Measurements from ENCODE around the gene HSPB2.
"Not testable (repeated sequence)": the region's sequence is repeated elsewhere in the genome, so short reads cannot be mapped to it uniquely, and the experiment has no call there.

The HSPB2 gene

GRCh38 chr11:111912535-111912934, at the start of gene HSPB2:
HSPB2 (plus strand) TSS chr11:111912734; CDS start chr11:111912830, 96 bp downstream.
- no peak for TF ChIP-seq POLR2A (IDR thresholded peaks at IDR 0.05; ENCODE audit: low read depth, low read length)
- no peak for DNase-seq (ENCODE audit: insufficient read length, low spot score)
- FAIRE-seq = no peak

- no peak for FAIRE-seq
- no peak for TF ChIP-seq POLR2A (IDR thresholded peaks at IDR 0.05; ENCODE audit: low read depth, low read length)
- DNase-seq (ENCODE audit: insufficient read length, low spot score) = no peak
Measured at GRCh38 chr11:111870113-111870512, 42.4 kb upstream of the HSPB2 start.

DNA sequence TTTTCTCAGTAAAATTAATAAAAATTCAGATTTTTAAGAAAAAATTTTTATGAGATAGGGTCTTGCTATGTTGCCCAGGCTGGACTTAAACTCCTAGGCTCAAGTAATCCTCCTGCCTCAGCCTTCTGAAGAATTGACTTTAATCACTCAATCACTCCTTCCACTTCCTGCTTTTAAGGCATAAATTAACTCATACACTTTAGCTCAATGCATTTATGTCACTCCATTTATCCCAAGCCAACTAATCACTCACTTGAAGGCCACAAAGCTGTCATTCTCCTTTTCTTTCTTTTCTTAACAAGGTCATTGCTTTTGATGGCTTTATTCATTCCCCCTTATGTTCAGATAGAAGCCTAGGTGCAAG, 42.0 kb upstream of the HSPB2 start:
- FAIRE-seq (no peak), DNase-seq (ENCODE audit: insufficient read length, low spot score) (no peak)
- TF ChIP-seq POLR2A (IDR thresholded peaks at IDR 0.05; ENCODE audit: low read depth, low read length) = no peak

GRCh38 chr11:111870886-111871692, 41.4 kb upstream of the HSPB2 start, which contains the start of gene ALG9:
ALG9 (minus strand) TSS chr11:111871581; CDS start chr11:111871482, 99 bp downstream.
- no peak for FAIRE-seq
- peak; percentile 43 for TF ChIP-seq POLR2A (IDR thresholded peaks at IDR 0.05; ENCODE audit: low read depth, low read length)
- DNase-seq (ENCODE audit: insufficient read length, low spot score) = peak; percentile 38

DNA sequence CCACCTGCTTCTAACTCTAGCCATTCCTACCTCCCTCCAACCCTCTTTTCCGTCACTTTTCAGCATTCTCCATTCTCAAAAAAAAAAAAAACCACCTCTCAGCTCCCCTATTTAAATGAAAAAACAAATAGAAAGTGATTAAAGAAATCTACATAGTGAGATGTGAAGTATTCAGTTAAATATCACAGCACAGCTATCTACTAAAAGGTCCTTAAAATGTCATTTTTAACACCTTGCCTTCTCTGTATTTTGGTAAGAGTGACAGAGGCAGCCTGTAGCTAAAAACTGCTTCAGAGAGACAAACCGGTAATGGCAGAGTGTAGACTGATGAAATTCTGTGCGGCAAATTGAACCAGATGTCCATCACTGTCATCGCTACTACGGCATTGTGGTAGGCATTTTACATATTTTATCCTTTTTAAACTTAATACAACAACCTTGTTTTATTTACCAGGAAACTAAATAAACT, 40.8 kb upstream of the HSPB2 start:
- TF ChIP-seq POLR2A (IDR thresholded peaks at IDR 0.05; ENCODE audit: low read depth, low read length) = no peak
- DNase-seq (ENCODE audit: insufficient read length, low spot score) (no peak), FAIRE-seq (no peak)

- no peak for TF ChIP-seq POLR2A (IDR thresholded peaks at IDR 0.05; ENCODE audit: low read depth, low read length)
- FAIRE-seq (peak; percentile 27), DNase-seq (ENCODE audit: insufficient read length, low spot score) (peak; percentile 3)
Measured at GRCh38 chr11:111878385-111878848, 34.1 kb upstream of the HSPB2 start.

DNA sequence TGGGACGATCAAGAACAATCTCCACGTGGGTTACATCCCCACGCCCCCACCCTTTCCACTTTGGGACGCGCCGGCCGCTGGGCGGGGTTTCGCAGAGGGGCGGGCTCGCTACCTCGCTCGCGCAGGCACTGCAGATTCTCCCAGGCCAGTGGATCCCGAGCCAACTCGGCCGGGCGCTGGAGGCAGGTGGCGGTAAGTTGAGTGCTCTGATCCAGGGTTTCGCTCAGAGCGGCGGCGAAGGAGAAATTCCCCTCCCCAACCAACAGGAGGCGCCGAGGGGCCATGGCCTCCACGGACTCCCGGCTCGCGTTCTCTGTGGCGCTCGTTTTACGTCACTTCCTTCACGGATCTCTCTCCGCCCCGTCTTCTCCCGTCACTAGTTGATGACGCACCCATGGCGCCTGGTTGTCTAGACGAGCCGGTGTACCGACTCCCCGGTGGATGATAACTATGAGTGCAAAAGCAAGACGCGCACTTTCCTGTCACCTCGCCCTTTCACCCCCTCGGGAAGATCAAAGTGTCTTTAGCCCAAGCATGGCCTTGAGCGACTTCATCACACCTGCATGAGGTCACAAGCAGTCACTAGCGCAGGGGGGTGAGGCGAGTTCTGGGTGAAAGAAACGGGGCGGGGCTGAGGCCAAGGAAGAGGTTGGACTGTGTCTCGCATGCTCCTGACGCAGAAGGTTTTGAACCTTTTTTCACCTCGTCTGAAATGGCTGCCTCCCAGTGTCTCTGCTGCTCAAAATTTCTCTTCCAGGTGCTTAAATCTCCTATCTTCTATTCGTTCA, 33.5 kb upstream of the HSPB2 start, which contains the start of the genes CFAP68 and FDXACB1:
CFAP68 (plus strand) TSS at position 693 of the 788 bp plus-strand sequence; CDS start at position 713, 20 bp downstream.
FDXACB1 (minus strand) TSS at position 317 of the 788 bp plus-strand sequence; CDS start at position 284, 33 bp downstream.
- TF ChIP-seq POLR2A (IDR thresholded peaks at IDR 0.05; ENCODE audit: low read depth, low read length) = peak; percentile 33; the same call in 1 of the 2 replicates
- peak; percentile 70 for DNase-seq (ENCODE audit: insufficient read length, low spot score)
- FAIRE-seq = peak; percentile 91

DNA sequence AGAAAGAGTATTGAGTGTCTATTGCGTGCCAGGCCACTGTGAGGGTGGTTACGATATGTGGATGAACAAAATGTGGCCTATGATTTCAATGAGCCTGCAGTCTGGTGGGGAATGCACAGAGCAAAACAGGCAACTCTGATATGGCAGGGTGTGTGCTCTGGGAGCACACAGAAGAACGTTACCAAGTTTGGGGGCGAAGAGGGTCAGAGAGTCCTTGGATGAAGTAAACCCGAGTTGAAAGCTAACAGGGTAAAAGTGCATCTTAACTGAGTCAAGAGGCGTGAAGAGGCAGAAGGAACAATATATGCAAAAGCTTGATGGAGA, 32.9 kb upstream of the HSPB2 start:
- no peak for FAIRE-seq
- no peak for TF ChIP-seq POLR2A (IDR thresholded peaks at IDR 0.05; ENCODE audit: low read depth, low read length)
- DNase-seq (ENCODE audit: insufficient read length, low spot score) = no peak

DNA sequence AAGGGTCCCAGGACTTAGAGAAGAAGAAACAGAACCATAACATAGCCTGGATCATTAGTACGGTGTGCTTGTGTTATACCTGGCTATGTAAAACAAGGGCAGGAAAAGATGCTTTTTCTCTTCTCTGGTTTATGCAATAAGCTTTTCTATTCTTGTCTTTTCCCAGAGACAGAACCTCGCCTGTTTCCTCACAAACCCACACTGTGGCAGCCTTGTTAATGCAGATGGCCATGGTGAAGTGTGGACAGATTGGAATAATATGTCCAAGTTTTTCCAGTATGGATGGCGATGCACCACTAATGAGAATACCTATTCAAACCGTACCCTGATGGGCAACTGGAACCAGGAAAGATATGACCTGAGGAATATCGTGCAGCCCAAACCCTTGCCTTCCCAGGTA, 30.3 kb upstream of the HSPB2 start:
- FAIRE-seq = no peak
- no peak for TF ChIP-seq POLR2A (IDR thresholded peaks at IDR 0.05; ENCODE audit: low read depth, low read length)
- DNase-seq (ENCODE audit: insufficient read length, low spot score) = no peak

DNA sequence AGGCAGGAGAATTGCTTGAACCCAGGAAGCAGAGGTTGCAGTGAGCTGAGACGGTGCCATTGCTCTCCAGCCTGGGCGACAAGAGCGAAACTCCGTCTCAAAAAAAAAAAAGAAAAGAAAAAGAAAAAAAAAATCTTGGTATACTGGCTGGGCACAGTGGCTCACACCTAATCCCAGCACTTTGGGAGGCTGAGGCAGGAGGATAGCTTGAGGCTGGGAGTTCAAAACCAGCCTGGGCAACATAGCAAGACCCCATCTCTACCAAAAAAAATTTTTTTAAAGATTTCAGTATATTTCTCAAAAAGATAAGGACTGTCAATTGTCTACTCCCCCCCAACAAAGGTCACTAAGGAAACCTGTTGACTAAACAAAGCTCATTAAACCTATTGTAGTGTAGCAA, 27.5 kb upstream of the HSPB2 start:
- DNase-seq (ENCODE audit: insufficient read length, low spot score); FAIRE-seq: not testable (repeated sequence)

DNA sequence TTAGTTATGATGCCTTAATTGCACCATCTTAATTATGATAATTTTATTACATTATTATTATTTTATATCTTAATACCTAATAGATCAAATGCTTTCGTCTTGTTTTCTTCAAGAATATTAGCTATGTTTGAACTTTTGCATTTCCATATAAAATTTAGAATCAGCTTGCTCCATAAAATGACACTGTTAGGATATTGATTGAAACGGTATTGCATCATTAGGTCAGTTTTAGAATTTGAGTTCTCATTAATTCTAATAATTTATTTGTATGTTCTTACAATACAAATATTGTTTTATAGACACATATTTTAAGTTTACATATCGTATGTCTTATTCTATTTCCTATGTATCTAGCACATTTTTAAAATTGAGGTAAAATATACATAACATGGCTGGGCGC, 26.5 kb upstream of the HSPB2 start:
- no peak for TF ChIP-seq POLR2A (IDR thresholded peaks at IDR 0.05; ENCODE audit: low read depth, low read length)

DNA sequence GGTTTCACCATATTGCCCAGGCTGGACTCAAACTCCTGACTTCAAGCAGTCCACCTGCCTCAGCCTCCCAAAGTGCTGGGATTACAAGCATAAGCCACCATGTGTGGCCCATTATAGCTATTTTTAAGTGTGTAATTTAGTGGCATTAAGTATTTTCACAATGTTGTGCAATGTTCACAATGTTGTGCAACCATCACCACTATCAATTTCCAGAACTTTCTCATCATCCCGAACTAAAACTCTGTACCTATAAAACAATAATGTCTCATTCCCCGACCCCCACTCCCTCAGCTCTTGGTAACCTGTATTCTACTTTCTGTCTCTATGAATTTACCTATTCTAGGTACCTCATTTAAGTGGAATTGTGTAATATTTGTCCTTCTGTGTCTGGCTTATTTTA, 25.7 kb upstream of the HSPB2 start:
- no peak for DNase-seq (ENCODE audit: insufficient read length, low spot score)
- no peak for TF ChIP-seq POLR2A (IDR thresholded peaks at IDR 0.05; ENCODE audit: low read depth, low read length)
- no peak for FAIRE-seq

More for the DNA sequence above, 26.5 kb upstream of the HSPB2 start:
- FAIRE-seq (no peak), DNase-seq (ENCODE audit: insufficient read length, low spot score) (no peak)

DNA sequence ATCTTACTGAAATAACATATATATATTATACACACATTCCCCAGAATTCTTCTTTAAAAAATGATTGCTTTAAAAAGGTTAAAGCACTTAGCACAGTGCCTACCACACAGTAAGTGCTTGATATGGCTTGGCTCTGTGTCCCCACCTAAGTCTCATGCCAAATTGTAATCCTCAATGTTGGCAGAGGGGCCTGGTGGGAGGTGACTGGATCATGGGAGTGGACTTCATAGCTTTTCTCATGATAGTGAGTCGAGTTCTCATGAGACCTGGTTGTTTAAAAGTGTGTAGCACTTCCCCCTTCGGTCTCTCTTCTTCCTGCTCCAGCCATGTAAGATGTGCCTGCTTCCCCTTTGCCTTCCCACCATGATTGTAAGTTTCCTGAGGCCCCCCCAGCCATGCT, 7.1 kb upstream of the HSPB2 start:
- FAIRE-seq (no peak), DNase-seq (ENCODE audit: insufficient read length, low spot score) (no peak)
- no peak for TF ChIP-seq POLR2A (IDR thresholded peaks at IDR 0.05; ENCODE audit: low read depth, low read length)

DNA sequence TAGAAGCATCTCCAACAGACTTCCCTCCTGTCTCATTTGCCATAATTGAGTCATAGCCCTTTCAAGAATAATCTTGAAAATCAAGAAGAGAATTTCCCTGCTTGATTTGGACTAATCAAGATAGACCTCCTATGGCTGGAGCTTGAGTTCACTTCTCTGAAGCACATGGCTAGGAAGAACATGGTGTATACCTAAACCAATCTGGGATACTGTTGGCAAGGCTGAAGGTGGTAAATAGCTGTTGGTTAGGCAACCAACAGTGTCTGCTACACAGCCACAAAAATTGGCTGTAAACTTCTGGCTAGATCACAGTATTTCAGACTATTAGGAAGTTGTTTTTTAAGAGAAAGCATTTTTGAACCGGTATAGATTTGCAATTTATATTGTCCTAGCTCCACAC, 5.9 kb upstream of the HSPB2 start:
- no peak for TF ChIP-seq POLR2A (IDR thresholded peaks at IDR 0.05; ENCODE audit: low read depth, low read length)
- DNase-seq (ENCODE audit: insufficient read length, low spot score) (no peak), FAIRE-seq (no peak)
